Kidney glomerular epithelial cell (primary cell): Measurements from ENCODE around the gene TNS1.

Experiments used
- DNase-seq: peaks from one replicate; lab custom pipeline; 2025; lab: John Stamatoyannopoulos, UW

The TNS1 gene

GRCh38 chr2:217848351-217848957, 154.3 kb downstream of the TNS1 start:
- no peak for DNase-seq

DNA sequence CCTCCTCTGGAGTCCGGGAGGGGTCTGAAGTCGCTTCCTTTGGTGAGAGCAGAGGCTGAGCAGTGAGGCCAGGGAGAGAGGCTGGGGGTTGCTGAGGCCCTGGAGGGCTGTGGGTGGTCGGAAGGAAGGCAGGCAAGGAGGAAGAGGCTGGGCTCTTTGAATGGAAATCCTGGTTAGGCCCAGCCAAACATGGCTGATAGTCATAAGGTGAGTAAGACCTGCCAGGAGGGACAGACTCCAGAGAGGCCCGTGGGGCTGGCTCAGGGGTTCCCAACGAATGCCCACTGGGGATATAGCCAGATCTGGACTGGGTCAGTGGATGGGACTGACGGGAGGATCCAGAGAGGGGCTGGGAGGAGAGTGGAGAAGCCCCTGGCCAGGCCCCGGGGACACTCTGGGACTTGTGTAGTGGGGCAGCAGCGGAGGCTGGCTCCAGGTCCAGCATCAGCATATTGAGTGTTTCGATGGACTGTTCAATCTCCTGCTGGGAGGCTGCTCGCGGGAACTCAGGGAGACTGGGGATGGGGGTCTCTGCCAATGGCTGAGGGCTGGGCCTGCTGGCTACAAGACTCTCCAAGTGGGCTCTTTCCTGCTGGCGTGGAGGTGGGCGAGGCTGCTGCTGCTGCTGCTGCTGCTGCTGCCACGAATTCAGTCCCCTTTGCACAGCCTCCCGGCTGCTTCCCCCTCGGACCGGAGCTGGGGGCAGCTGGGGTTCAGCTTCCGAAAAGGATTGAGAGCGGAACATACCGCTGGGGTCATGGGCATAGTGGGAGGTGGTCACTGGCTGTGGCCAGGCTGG, 155.0 kb downstream of the TNS1 start:
- no peak for DNase-seq

DNA sequence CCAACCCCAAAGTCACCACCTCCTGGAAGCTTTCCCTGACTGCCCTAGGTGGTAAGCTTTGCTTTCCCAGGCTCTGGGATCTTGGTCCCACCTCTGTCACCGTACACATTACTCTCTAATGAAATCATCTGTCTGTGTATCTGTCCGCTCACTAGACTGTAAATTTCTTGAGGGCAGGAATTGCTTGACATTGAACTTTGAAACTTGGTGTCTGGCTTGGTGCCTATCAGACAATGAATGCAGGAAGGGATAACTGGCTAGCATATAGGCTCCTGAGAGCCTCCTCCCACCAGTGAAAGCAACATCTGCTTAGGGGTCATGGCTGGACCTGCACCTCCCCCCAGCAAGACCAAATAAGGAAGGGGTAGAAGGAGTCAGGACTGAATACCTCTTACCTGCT, 155.7 kb downstream of the TNS1 start:
- DNase-seq: no peak

DNA sequence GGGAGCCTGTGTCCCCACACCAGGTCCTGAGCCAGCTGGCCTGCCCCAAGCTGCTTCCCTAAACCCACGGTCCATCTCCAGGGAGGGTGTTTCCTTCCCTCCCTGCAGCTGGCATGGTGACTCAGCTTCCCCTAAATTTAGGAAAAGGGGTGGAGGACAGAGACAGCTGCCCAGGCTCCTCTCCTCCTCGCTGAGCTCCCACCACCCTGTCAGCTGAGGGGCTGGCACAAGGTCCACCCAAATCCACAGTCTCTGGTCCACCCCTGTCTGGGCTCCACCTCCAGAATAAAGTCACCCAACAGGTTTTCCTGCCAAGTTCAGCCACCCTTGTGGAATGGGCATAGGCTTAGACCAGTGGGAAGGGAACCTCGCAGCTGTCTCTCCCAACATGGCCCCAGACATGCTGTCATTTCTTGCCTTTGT, 156.5 kb downstream of the TNS1 start:
- no peak for DNase-seq

- no peak for DNase-seq
These were observed 157.5 kb downstream of the TNS1 start for GRCh38 chr2:217845301-217845700.

DNA sequence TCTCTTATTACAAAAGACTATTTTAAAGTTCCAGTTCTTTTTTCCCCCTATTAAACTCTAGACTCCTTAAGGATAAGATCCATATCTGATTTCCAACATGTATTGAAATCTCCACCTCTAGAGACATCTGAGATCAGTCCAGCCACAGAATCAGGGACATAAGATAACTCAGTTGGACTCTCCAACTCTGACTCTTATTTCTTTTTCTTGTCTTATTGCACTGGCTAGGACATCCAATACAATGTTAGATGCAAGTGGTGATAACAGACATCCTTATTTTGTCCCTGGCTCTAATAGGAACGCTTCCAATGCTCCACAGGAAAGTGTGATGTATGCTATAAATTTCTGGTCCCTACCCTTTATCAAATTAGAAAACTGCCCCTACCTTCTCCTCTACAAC, 158.1 kb downstream of the TNS1 start:
- no peak for DNase-seq

GRCh38 chr2:217843324-217843723, 159.5 kb downstream of the TNS1 start:
- DNase-seq: no peak

DNA sequence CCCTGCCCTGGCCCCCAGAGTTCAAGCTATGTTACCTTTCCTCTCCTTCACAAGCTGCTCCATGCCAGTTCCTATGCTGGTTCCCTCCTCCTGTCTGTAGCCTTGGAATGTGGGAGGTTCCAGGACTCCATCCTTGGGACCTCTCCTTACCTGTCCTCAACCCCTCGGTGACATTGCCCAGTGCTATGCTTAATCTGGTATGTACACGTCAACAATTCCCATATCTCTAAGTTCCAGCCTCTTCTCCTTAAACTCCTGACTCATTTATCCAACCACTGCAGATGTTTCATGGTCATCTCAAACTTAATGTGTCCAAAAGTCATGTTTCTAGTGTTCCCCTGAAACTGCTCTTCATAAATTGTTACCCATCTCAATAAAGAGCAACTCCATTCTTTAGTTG, 160.8 kb downstream of the TNS1 start:
- DNase-seq: no peak

- no peak for DNase-seq
These were observed 162.3 kb downstream of the TNS1 start for GRCh38 chr2:217840522-217840921.

GRCh38 chr2:217839750-217840107, 163.1 kb downstream of the TNS1 start:
- no peak for DNase-seq

GRCh38 chr2:217839073-217839749, 163.6 kb downstream of the TNS1 start:
- no peak for DNase-seq

DNA sequence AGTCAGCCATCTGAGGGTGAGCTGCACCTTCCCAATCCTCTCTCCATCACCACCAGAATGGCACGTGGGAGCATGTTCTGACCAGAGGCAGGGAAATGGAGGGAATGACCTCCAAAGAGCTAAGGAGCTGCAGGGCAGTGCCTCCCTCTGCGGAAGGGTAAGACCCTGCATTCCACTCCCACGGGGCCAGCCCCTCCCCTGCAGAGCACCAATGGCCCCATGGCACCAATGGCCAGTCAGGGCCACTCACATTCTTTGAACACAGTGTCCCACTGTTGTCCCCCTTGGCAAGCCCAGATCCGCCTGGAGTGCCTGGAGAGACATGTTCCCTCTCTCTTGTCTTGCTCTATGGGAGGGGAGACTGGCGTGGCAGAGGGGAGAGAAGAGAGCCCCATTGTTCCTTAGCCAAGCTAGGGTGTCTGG, 164.4 kb downstream of the TNS1 start:
- DNase-seq: no peak

- DNase-seq: no peak
These were observed 165.3 kb downstream of the TNS1 start for GRCh38 chr2:217837530-217837929.

- no peak for DNase-seq
These were observed 165.8 kb downstream of the TNS1 start for GRCh38 chr2:217836901-217837491.

- DNase-seq: no peak
These were observed 166.6 kb downstream of the TNS1 start for GRCh38 chr2:217835931-217836891.

DNA sequence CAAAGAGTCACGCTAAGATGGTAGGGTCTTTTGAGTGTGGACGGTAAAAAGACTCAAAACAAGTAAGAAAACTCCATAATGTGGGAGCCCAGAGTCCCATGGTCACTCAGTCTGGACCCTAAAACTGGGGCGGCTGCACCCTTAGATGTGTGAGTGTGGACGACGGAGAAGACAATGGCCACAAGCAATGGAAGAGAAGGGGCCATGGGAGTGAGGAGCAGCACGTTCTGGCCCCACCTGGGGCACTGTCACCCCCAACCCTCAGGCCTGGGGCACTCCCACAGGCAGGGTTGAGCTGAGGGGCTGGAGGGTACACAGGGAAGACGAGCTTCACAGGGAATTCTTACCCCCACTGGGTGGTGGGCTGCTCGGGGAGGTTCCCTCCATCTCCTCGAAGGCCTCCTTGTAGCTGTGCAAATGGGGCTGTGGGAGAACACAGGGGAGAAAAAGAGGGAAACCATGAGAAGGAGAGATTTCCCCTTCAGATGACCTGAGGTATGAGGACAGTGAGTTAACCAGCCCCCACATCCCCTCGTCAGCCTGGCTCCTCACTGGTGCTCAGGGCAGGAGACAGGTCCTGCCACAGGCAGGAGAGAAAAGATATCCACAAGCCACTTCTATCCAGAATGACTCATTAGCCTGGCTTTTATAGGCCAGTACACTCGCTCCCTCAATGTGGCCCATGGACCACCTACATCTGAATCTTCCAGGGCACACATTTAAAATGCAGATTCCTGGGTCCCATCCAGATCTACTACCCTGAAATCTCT, 167.9 kb downstream of the TNS1 start:
- DNase-seq: no peak

- DNase-seq: no peak
These were observed 168.7 kb downstream of the TNS1 start for GRCh38 chr2:217834057-217834620.

DNA sequence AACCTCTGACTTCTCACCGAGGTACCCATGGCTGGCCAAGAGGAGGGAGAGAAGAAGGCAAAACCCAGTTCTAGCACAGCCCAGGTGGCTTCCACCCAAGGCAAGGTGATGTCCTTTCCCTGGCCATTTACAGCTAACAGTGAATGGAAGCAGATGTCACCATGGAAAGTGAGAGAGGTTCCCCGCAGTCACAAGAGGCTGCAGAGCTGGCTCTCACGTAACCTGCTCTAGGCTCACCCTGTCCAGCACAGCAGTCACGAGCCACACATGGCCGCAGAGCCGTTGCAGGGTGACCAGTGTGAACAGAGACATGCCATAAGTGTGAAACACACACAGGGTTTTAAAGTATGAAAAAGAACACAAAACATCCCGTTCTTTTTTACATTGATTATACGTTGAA, 169.4 kb downstream of the TNS1 start:
- DNase-seq: no peak

- no peak for DNase-seq
These were observed 169.8 kb downstream of the TNS1 start for GRCh38 chr2:217832987-217833386.

- DNase-seq: no peak
These were observed 170.7 kb downstream of the TNS1 start for GRCh38 chr2:217832115-217832514.

DNA sequence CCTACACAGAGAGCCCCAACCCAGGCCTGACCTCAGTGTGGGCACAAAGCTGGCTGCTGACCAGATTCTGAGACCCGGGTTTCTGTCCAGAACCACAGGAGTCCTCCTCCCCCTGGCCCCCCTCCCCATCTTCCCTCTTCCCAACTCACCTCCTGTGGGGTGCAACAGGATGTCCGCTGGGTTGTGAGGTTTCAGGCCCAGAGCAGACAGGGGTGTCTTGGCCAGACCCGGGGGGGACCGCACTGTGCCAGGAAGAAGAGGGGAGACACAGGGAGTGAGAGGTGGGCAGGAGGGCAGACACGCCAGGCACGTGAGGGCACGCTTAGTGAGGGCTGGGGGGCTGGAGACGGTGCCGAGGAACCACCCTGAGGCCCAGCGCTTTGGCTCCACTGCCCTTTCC, 171.5 kb downstream of the TNS1 start:
- DNase-seq: no peak
